ENCODE measurements around the gene SPATA32.

SPATA32 gene

DNA sequence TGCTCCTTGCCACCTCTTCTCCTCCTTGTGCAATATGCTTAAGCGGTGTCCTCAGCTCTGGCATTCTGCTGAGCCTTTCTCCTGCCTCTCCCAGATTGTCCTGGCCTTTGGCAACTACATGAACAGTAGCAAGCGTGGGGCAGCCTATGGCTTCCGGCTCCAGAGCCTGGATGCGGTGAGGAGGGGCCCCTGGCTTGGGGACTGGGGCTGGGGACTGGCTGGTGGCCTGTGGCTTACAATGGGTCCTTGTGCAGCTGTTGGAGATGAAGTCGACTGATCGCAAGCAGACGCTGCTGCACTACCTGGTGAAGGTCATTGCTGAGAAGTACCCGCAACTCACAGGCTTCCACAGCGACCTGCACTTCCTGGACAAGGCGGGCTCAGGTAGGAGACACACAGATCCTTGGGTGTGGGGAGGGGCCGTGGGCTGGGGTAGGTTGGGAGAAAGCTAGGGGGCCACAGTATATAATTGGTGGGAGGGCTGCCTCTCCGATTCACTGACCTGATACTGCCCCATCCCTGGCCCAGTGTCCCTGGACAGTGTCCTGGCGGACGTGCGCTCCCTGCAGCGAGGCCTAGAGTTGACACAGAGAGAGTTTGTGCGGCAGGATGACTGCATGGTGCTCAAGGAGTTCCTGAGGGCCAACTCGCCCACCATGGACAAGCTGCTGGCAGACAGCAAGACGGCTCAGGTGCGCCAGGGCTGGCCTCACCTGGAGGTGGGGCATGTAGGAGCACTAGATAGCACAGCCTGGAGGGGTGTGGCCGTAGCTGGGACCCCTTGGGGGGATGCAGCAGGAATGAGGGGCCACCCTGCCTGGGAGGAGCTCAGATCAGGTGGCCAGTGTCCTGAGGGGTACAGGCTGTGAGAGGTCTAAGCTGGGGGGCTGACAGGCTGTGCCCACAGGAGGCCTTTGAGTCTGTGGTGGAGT is 16.9 kb downstream of the SPATA32 start:
- no peak for TF ChIP-seq ZFX (IDR thresholded peaks at IDR 0.05)
- TF ChIP-seq, protein P1, sequence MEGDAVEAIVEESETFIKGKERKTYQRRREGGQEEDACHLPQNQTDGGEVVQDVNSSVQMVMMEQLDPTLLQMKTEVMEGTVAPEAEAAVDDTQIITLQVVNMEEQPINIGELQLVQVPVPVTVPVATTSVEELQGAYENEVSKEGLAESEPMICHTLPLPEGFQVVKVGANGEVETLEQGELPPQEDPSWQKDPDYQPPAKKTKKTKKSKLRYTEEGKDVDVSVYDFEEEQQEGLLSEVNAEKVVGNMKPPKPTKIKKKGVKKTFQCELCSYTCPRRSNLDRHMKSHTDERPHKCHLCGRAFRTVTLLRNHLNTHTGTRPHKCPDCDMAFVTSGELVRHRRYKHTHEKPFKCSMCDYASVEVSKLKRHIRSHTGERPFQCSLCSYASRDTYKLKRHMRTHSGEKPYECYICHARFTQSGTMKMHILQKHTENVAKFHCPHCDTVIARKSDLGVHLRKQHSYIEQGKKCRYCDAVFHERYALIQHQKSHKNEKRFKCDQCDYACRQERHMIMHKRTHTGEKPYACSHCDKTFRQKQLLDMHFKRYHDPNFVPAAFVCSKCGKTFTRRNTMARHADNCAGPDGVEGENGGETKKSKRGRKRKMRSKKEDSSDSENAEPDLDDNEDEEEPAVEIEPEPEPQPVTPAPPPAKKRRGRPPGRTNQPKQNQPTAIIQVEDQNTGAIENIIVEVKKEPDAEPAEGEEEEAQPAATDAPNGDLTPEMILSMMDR (conservative IDR thresholded peaks at IDR 0.05): no peak
- no peak overlapping the region for H3K27ac ChIP-seq

DNA sequence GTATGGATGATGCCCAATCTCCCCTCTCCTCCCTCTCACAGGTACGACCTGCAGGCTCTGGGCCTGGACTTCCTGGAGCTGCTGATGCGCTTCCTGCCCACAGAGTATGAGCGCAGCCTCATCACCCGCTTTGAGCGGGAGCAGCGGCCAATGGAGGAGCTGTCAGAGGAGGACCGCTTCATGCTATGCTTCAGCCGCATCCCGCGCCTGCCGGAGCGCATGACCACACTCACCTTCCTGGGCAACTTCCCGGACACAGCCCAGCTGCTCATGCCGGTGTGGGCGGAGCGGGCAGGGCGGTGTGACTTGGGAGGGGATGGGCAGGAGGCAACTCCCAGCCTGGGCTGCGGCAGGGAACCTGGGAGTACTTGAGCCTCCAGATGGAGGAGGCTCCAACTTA is 18.1 kb downstream of the SPATA32 start:
- H3K27ac ChIP-seq: no peak overlapping the region
- TF ChIP-seq, protein P1 (conservative IDR thresholded peaks at IDR 0.05): no peak
- TF ChIP-seq ZFX (IDR thresholded peaks at IDR 0.05): no peak

DNA sequence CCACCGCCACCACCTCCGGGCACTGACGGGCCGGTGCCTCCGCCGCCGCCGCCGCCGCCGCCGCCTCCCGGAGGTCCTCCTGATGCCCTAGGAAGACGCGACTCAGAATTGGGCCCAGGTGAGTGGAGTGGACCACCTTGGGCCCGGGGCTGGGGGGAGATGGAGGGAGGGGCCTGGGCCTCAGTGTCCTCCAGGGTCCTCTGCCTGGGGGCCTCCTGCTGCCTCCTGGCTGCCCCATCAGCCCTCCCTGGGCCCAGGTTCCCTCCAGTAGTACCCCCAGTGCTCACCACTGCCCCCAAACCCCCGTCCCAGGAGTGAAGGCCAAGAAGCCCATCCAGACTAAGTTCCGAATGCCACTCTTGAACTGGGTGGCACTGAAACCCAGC is 19.9 kb downstream of the SPATA32 start:
- TF ChIP-seq, protein P1 (conservative IDR thresholded peaks at IDR 0.05): no peak
- no peak for TF ChIP-seq ZFX (IDR thresholded peaks at IDR 0.05)
- H3K27ac ChIP-seq: no peak overlapping the region

DNA sequence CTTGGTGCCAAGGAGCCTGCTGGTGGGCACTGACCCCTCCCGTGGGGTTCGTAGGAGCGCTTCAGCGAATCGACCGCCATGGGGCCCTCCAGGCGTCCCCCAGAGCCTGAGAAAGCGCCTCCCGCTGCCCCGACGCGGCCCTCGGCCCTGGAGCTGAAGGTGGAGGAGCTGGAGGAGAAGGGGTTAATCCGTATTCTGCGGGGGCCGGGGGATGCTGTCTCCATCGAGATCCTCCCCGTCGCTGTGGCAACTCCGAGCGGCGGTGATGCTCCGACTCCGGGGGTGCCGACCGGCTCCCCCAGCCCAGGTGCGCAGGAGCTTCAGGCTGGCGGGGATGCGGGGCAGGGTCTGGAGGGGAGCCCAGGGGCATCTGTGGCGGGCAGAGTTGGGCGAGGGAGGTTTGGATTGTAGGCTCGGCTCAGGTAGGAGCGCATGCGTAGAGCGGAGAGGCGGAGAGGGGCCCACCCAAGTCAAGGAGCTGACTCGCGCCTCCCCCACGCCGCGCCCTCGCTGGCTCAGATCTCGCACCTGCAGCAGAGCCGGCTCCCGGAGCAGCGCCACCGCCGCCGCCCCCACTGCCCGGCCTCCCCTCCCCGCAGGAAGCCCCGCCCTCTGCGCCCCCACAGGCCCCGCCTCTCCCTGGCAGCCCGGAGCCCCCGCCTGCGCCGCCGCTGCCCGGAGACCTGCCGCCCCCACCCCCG is 20.4 kb downstream of the SPATA32 start:
- TF ChIP-seq, protein P1 (conservative IDR thresholded peaks at IDR 0.05): no peak
- TF ChIP-seq ZFX (IDR thresholded peaks at IDR 0.05): no peak
- H3K27ac ChIP-seq: no peak overlapping the region

DNA sequence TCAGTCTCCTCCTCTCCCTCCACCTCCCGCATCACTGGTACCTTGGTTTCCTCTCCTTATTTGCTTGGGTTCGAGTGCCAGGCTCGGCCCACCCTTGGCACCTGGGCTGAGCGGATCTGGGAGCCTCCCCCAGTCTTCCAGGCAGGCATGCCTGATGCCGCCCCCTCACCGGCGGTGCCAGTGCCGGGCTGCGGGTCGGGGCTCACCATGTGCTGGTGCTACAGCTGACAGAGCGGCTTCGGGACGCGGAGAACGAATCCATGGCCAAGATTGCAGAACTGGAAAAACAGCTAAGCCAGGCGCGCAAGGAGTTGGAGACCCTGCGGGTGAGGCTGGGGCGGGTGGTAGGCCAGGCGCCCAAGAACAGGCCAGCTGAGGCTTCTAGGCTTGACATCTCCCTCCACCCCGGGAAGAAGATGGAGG is 21.0 kb downstream of the SPATA32 start:
- H3K27ac ChIP-seq: no peak overlapping the region
- no peak for TF ChIP-seq ZFX (IDR thresholded peaks at IDR 0.05)
- TF ChIP-seq, protein P1 (conservative IDR thresholded peaks at IDR 0.05): no peak

DNA sequence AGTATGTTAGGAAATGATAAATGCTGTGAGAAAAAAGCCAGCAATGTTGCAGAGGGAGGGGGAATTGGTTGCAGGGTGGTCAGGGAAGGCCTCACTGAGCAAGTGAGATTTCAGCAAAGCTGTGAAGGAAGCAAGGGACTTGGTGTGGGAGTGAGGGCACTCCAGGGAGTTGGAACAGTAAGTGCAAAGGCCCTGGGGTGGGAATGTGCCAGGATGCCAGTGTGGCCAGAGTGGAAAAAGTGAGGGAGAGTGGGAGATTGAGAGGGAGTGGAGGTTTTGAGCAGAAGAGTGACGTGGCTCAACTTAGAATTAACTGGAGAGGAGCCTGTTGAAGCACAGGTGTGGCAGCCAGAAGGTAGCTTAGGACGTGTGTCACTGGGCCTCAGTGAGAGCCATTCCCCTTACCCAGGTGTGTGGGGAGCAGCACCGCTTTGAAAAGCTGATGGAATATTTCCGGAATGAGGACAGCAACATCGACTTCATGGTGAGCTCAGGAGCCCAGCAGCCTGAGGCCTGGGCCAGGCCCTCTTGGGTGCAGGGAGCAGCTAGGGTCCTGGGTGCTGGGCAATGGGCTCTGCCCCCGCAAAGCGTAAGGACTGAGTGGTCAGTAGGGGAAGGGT is 23.6 kb downstream of the SPATA32 start:
- no peak for TF ChIP-seq ZFX (IDR thresholded peaks at IDR 0.05)
- TF ChIP-seq, protein P1 (conservative IDR thresholded peaks at IDR 0.05): no peak
- H3K27ac ChIP-seq: no peak overlapping the region

DNA sequence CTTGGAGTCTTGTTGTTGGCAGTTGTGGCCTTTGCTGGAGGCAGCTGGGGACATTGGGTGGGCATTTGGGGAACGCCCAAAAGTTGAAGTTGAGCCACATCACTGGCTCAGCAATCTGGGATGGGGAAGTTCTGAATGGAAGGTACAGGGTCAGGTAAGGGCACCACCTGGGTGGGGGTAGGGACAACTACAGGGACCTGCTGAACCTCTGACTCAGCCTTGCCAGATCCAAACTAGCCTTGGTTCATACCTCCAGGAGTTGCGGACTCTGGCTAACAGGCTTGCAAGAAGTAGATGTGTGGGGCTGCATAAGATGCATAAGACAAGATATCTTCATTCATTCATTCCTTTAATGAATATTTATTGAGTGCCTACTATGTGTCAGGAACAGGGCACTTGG is 24.2 kb downstream of the SPATA32 start:
- H3K27ac ChIP-seq: no peak overlapping the region
- TF ChIP-seq ZFX (IDR thresholded peaks at IDR 0.05): no peak
- TF ChIP-seq, protein P1 (conservative IDR thresholded peaks at IDR 0.05): no peak

All from C4-2B (cell line).